Stimulated activated CD4-positive, alpha-beta T cell treated with anti-CD3 and anti-CD28 coated beads, Interleukin-2, amount 100 ng/mL, for 24 hours (primary cell): ENCODE data around the gene PRKCD.

Experiments
- DNase-seq, 2 donors: peaks; one replicate each; pipeline ENCODE4 v3.0.0-alpha.2; 2020

Gene PRKCD

GRCh38 chr3:53157974-53158580 lies 2.9 kb upstream of the PRKCD start:
- no peak for DNase-seq

- DNase-seq = no peak
These were observed 2.2 kb upstream of the PRKCD start for GRCh38 chr3:53158765-53159155.

GRCh38 chr3:53159156-53160060 lies 1.6 kb upstream of the PRKCD start:
- no peak for DNase-seq

GRCh38 chr3:53160061-53160659 lies 849 bp upstream of the PRKCD start:
- DNase-seq = no peak

- peak; percentile 22 to 30 for DNase-seq
These were observed 426 bp downstream of the PRKCD start for GRCh38 chr3:53161450-53161819.

- DNase-seq = peak; percentile 55
These were observed 1.0 kb downstream of the PRKCD start for GRCh38 chr3:53161820-53162671.

GRCh38 chr3:53162672-53163443 lies 1.8 kb downstream of the PRKCD start:
- peak; percentile 23 to 45 for DNase-seq

GRCh38 chr3:53163444-53164387 lies 2.7 kb downstream of the PRKCD start:
- DNase-seq = no peak

- DNase-seq = no peak
These were observed 3.9 kb downstream of the PRKCD start for GRCh38 chr3:53164911-53165310.

- DNase-seq = no peak
These were observed 5.2 kb downstream of the PRKCD start for GRCh38 chr3:53166206-53166605.

GRCh38 chr3:53166781-53167291 lies 5.8 kb downstream of the PRKCD start:
- DNase-seq = no peak

- DNase-seq = no peak
These were observed 6.6 kb downstream of the PRKCD start for GRCh38 chr3:53167418-53168174.

GRCh38 chr3:53168175-53168923 lies 7.3 kb downstream of the PRKCD start:
- no peak for DNase-seq

- no peak for DNase-seq
These were observed 8.2 kb downstream of the PRKCD start for GRCh38 chr3:53169045-53169831.

- no peak for DNase-seq
These were observed 8.9 kb downstream of the PRKCD start for GRCh38 chr3:53169832-53170324.

GRCh38 chr3:53170325-53171063 lies 9.5 kb downstream of the PRKCD start:
- peak in 1 of 2 donors; percentile 22 for DNase-seq

- no peak for DNase-seq
These were observed 10.0 kb downstream of the PRKCD start for GRCh38 chr3:53171064-53171418.
